Measurements from ENCODE around the gene IFT80. TPM values are rescaled to one million over a fixed set of nuclear protein-coding genes. Genes with fewer than 3 reads are reported as not detected.

Gene IFT80
- total RNA-seq, 1 donor from 2014 or later: 10.2 TPM

GRCh38 chr3:160355826-160356225 is 43.2 kb downstream of the IFT80 start:
- no peak for DNase-seq (ENCODE audit: low spot score in 2 of 2)
- no peaks in the 10 kb centered on the region for H3K9me3 ChIP-seq
- H3K4me3 ChIP-seq: no peak overlapping the region
- no peaks in the 10 kb centered on the region for H3K4me1 ChIP-seq
- intact Hi-C loops (cut with DNase I): no loop called here
- no peaks in the 10 kb centered on the region for H3K27me3 ChIP-seq
- H3K27ac ChIP-seq: no peak overlapping the region
- TF ChIP-seq CTCF (IDR thresholded peaks at IDR 0.05): no peak
- peaks cover 0 to 29% of the 10 kb centered on the region in 2 donors for H3K36me3 ChIP-seq

GRCh38 chr3:160346511-160346910 is 52.5 kb downstream of the IFT80 start:
- Histone ChIP-seq H3K4me1 (no peaks in the 10 kb centered on the region), H3K4me3 (no peak overlapping the region), H3K27ac (no peak overlapping the region), H3K27me3 (no peaks in the 10 kb centered on the region), H3K36me3 (no peaks in the 10 kb centered on the region), H3K9me3 (no peaks in the 10 kb centered on the region)
- DNase-seq (ENCODE audit: low spot score in 2 of 2): no peak
- intact Hi-C loops (cut with DNase I): loop anchor here (10.0 kb wide), 1 partner anchor 312 kb away; no protein-coding TSS in a partner anchor
- no peak for TF ChIP-seq CTCF (IDR thresholded peaks at IDR 0.05)

- intact Hi-C loops (cut with DNase I): loop anchor here (5.0 to 10.0 kb wide), 2 partner anchors 181 to 308 kb away; no protein-coding TSS in a partner anchor
- H3K4me1 ChIP-seq: no peaks in the 10 kb centered on the region
- peak in 2 of 3 experiments; percentile 5 to 36 for TF ChIP-seq CTCF (IDR thresholded peaks at IDR 0.05)
- H3K36me3 ChIP-seq: no peaks in the 10 kb centered on the region
- H3K9me3 ChIP-seq: peaks cover 0 to 2% of the 10 kb centered on the region in 2 donors
- no peak for DNase-seq (ENCODE audit: low spot score in 2 of 2)
- no peak overlapping the region for H3K4me3 ChIP-seq
- H3K27me3 ChIP-seq: no peaks in the 10 kb centered on the region
- H3K27ac ChIP-seq: no peak overlapping the region
Measured at GRCh38 chr3:160343132-160343531, 55.9 kb downstream of the IFT80 start.

- H3K27me3 ChIP-seq: no peaks in the 10 kb centered on the region
- no peak for DNase-seq (ENCODE audit: low spot score in 2 of 2)
- no peaks in the 10 kb centered on the region for H3K4me1 ChIP-seq
- no peaks in the 10 kb centered on the region for H3K36me3 ChIP-seq
- no peak overlapping the region for H3K27ac ChIP-seq
- H3K9me3 ChIP-seq: peaks cover 0 to 10% of the 10 kb centered on the region in 2 donors
- no peak overlapping the region for H3K4me3 ChIP-seq
- no peak for TF ChIP-seq CTCF (IDR thresholded peaks at IDR 0.05)
- intact Hi-C loops (cut with DNase I): loop anchor here (5.0 to 10.0 kb wide), 2 partner anchors 178 to 306 kb away; no protein-coding TSS in a partner anchor
Measured at GRCh38 chr3:160340351-160340750, 58.7 kb downstream of the IFT80 start.

GRCh38 chr3:160331127-160331937 is 67.7 kb downstream of the IFT80 start:
- no peak for DNase-seq (ENCODE audit: low spot score in 2 of 2)
- intact Hi-C loops (cut with DNase I): no loop called here
- no peaks in the 10 kb centered on the region for H3K9me3 ChIP-seq
- no peaks in the 10 kb centered on the region for H3K4me1 ChIP-seq
- no peak overlapping the region for H3K27ac ChIP-seq
- H3K27me3 ChIP-seq: no peaks in the 10 kb centered on the region
- no peak overlapping the region for H3K4me3 ChIP-seq
- H3K36me3 ChIP-seq: peaks cover 0 to 9% of the 10 kb centered on the region in 2 donors
- TF ChIP-seq CTCF (IDR thresholded peaks at IDR 0.05): no peak

Data from ascending aorta (tissue), 2 donors.